NT2/D1 (cell line): ENCODE measurements around the gene KCNH1.

Source experiments
- DNase-seq: peaks from one replicate; pipeline ENCODE4 v3.0.0-alpha.2; 2011; ENCODE audit warnings: low read depth, low spot score
- H3K27me3 ChIP-seq: 2 replicates; pipeline ENCODE4 v1.6.0; 2011; ENCODE audit warnings: mild to moderate bottlenecking; ENCODE audit not compliant: insufficient read length, insufficient read depth
- H3K36me3 ChIP-seq: 2 replicates; pipeline ENCODE4 v1.6.1; 2011; ENCODE audit warnings: mild to moderate bottlenecking, low read length, mixed read lengths; ENCODE audit not compliant: insufficient read depth, insufficient read length
- H3K4me1 ChIP-seq: 2 replicates; pipeline ENCODE4 v1.5.1; 2011; ENCODE audit not compliant: insufficient read depth, insufficient read length
- H3K4me3 ChIP-seq: 2 replicates; pipeline ENCODE4 v1.5.1; 2011; ENCODE audit warnings: low read depth; ENCODE audit not compliant: insufficient read length
- H3K9ac ChIP-seq: 2 replicates; pipeline ENCODE4 v1.6.0; 2011; ENCODE audit warnings: low read depth; ENCODE audit not compliant: insufficient read length
- H3K9me3 ChIP-seq: 2 replicates; pipeline ENCODE4 v1.5.1; 2011; ENCODE audit warnings: mild to moderate bottlenecking, low read length; ENCODE audit not compliant: insufficient read depth
- SUZ12 ChIP-seq: IDR thresholded peaks from 2 replicates; pipeline ENCODE4 v1.6.1; 2011; ENCODE audit not compliant: insufficient read length, insufficient read depth; ENCODE audit errors: extremely low read depth
- YY1 ChIP-seq: IDR thresholded peaks from 2 replicates; pipeline ENCODE4 v1.6.1; 2011; ENCODE audit not compliant: insufficient read length, insufficient read depth
- ZNF274 ChIP-seq: IDR thresholded peaks from 2 replicates; pipeline ENCODE4 v1.6.1; 2011; ENCODE audit warnings: mild to moderate bottlenecking, low read depth, low read length

KCNH1 gene

DNA sequence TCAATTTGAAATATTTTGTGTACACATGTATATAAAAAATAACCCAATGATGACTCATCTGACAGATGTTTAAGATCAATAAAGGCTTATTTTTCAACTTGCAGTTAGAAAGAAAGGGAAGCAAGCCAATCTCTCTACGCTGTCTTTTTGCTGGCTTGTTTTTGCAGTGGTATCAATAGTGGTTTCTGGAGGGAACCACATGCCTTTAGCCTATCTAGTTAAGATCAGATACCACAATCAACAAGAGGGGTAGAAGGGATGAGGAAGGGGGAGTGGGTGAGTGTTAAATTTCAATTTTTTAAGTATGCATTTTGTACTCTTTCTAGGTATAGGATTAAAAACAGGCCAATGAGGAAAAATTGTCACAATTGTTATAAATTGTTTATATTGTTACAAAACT lies 276.2 kb downstream of the KCNH1 start:
- Histone ChIP-seq H3K27me3 (no peaks in the 10 kb centered on the region), H3K4me3 (no peak overlapping the region), H3K9me3 (no peaks in the 10 kb centered on the region), H3K4me1 (no peaks in the 10 kb centered on the region), H3K36me3 (no peaks in the 10 kb centered on the region), H3K9ac (no peak overlapping the region)
- no peak for DNase-seq
- no peak for TF ChIP-seq YY1
- no peak for TF ChIP-seq SUZ12
- no peak for TF ChIP-seq ZNF274

DNA sequence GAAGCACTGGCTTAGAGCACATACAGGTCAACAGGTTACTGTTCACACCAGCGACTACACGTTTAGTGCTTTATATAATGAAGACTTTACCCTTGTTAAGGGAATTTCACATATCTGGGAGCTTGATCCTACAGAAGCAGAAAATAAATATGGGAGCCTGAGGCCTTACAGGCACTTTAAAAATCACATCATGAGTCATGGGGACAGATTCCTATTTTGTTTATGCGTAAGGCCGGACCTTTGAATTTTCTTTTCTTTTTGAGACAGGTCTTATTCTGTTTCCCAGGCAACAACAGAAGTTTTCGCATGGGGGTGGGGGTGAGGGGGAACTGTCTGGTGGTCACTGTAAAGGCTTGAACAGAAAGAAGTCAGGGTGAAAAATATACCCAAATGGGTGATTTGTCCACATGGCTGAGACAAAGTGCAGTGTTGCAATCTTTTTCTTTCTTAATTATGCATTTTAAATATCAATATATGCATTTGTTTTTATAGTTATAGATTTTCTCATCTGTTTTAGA lies 276.7 kb downstream of the KCNH1 start:
- Histone ChIP-seq H3K4me3 (no peak overlapping the region), H3K4me1 (no peaks in the 10 kb centered on the region), H3K36me3 (no peaks in the 10 kb centered on the region), H3K9me3 (no peaks in the 10 kb centered on the region), H3K9ac (no peak overlapping the region), H3K27me3 (no peaks in the 10 kb centered on the region)
- TF ChIP-seq ZNF274 (no peak), YY1 (no peak), SUZ12 (no peak)
- DNase-seq, result no peak

DNA sequence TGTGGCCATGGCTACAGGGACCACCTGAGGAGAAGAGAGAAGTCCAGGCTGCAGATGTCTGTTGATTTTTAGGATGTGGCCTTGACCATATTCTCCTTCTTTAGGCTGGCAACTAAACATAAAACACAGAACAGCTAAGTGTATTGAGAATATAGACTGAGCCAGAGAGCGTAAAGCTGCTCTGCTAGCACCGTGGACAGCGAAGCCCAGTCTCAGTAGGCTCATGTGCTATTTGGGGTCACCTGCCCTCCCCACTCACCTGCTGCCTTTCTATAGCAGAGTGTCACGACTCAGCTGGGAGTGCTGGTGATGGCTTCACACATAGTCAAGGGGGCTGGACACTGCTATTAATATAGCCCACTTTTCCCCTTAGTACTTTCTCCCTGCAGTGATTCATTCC lies 278.5 kb downstream of the KCNH1 start:
- H3K9ac ChIP-seq, result no peak overlapping the region
- no peak overlapping the region for H3K4me3 ChIP-seq
- H3K9me3 ChIP-seq, result no peaks in the 10 kb centered on the region
- H3K27me3 ChIP-seq, result no peaks in the 10 kb centered on the region
- no peak for DNase-seq
- no peak for TF ChIP-seq YY1
- no peaks in the 10 kb centered on the region for H3K4me1 ChIP-seq
- H3K36me3 ChIP-seq, result no peaks in the 10 kb centered on the region

DNA sequence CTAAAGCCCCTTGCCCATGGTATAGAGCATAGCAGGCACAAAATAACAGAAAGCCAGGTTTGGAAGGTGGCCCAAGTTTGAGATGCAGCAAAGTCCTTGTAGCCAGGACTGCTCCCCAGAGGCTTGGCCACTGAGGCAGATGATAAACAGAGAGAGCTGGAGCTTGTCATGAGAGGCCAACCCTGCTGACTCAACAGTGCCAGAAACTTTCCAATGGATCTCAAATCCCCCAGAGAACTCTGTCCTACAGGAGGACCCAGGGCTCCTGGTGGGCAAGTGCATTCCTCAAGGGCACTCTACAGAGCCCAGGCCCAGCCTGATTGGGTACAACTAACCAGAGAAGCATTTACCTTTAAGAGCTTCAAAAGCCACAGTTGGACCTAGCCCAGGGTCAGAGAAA lies 280.7 kb downstream of the KCNH1 start:
- H3K9ac ChIP-seq, result no peak overlapping the region
- DNase-seq, result no peak

DNA sequence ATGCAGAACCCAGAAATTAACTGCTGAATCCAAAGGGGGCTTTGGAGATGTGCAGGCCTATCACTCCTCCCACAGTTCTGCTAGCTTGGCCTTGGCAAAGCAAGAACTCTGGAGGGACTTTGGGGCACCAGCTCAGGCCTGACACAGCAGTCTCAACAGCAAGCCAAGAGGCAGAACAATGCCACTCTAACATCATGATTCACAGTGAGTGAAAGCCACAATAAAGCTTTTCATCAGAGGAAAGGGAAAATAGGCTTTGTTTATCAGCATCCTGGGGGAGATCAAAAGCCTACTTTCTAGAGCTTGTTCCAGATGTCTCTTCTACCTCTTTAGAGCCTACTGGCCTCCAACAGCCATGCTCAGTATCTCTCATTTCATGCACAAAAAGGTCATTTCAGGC lies 283.4 kb downstream of the KCNH1 start:
- Histone ChIP-seq H3K9ac (no peak overlapping the region), H3K9me3 (no peaks in the 10 kb centered on the region), H3K27me3 (no peaks in the 10 kb centered on the region), H3K36me3 (no peaks in the 10 kb centered on the region), H3K4me3 (no peak overlapping the region), H3K4me1 (no peaks in the 10 kb centered on the region)
- TF ChIP-seq SUZ12 (no peak), YY1 (no peak), ZNF274 (no peak)
- no peak for DNase-seq

More for the DNA sequence above, 280.7 kb downstream of the KCNH1 start:
- H3K9me3 ChIP-seq, result no peaks in the 10 kb centered on the region
- H3K4me3 ChIP-seq, result no peak overlapping the region
- no peak for TF ChIP-seq ZNF274
- TF ChIP-seq SUZ12, result no peak
- TF ChIP-seq YY1, result no peak
- no peaks in the 10 kb centered on the region for H3K4me1 ChIP-seq
- H3K36me3 ChIP-seq, result no peaks in the 10 kb centered on the region
- H3K27me3 ChIP-seq, result no peaks in the 10 kb centered on the region

DNA sequence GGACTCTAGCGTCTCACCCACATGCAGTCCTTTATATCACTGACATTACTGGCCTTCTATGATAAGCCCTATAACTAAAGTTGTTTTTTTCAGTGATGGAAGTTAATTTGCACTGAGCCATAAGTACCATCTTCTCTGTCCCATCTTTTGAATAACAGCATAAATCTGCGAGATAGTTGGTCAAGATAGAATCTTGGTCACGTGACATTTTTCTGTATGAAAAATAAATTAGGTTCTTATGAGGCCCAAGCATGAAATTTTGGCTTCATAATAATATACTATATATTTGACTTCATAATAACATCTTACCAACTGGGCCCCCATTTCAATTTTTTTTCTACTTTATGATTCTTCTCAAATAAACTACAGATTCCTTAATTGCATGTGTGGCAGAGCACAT lies 285.5 kb downstream of the KCNH1 start:
- H3K9me3 ChIP-seq, result no peaks in the 10 kb centered on the region
- no peaks in the 10 kb centered on the region for H3K36me3 ChIP-seq
- no peak for TF ChIP-seq YY1
- no peak for TF ChIP-seq ZNF274
- TF ChIP-seq SUZ12, result no peak
- no peaks in the 10 kb centered on the region for H3K27me3 ChIP-seq
- H3K9ac ChIP-seq, result no peak overlapping the region
- no peak for DNase-seq
- H3K4me1 ChIP-seq, result no peaks in the 10 kb centered on the region
- H3K4me3 ChIP-seq, result no peak overlapping the region

DNA sequence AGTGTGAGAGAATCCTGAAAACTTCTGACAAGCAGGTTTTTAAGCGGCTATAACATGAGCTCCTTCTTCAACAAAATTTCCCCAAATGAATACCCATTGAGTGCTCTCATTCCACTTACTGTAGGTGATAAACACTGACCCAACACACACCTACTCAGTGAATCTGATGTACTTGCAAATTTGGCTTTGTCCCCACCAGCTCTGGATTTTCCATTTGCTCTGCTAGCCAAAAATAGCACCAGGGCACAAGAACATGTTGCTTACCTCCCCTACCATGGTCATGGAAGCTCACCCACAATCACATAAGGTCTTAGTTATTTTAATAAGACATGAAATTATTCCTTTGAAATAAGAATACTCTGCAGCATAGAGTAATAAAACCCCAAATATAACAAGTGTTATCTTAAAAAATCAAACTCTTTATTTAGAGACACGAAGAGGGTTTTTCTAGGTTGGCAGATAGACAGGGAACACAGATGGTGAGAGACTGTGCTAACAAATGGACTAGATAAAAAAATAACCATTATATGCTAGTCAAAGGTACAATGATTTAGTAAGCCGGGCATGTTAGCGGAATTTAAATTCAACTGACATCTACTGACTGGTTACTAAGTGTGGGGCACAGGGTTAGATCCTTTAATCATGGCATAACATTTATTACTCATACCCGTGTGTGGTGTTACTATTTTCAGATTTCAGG lies 291.9 kb downstream of the KCNH1 start:
- H3K9ac ChIP-seq, result no peak overlapping the region

More for the DNA sequence above, 291.9 kb downstream of the KCNH1 start:
- no peaks in the 10 kb centered on the region for H3K36me3 ChIP-seq
- TF ChIP-seq ZNF274, result no peak
- TF ChIP-seq YY1, result no peak
- no peak for TF ChIP-seq SUZ12
- no peaks in the 10 kb centered on the region for H3K27me3 ChIP-seq
- DNase-seq, result no peak
- H3K4me1 ChIP-seq, result peaks cover 2% of the 10 kb centered on the region
- H3K9me3 ChIP-seq, result no peaks in the 10 kb centered on the region; the same call in 1 of the 2 replicates
- H3K4me3 ChIP-seq, result no peak overlapping the region
